GM12878 (cell line): ENCODE results near the gene BICC1. TPM values are rescaled to one million over a fixed set of nuclear protein-coding genes. Genes with fewer than 3 reads are reported as not detected.

Experiments
- ATAC-seq: fragments of 200-7000 bp; cut with Tn5 transposase; 3 replicates; pipeline ENCODE4 v1.9.1; 2020; ENCODE audit warnings: mild to moderate bottlenecking, moderate library complexity
- BruUV-seq: library from RNA; stranded (reverse); fragments of 400-500 nt; replicated peaks from 2 replicates; lab custom pipeline; 2021; lab: Mats Ljungman, UMichigan
- CTCF ChIA-PET: fragments of 300-600 bp; sonication (Branson Sonifier 250); formaldehyde crosslinking; extraction: SDS; loops from one replicate; lab custom pipeline; 2021; ENCODE audit warnings: inconsistent platforms; lab: Yijun Ruan, JAX
- POLR2A ChIA-PET: fragments of 350-600 bp; formaldehyde crosslinking; extraction: SDS; loops from one replicate; lab custom pipeline; 2021; ENCODE audit warnings: inconsistent platforms; lab: Charles Lee
- RAD21 ChIA-PET: fragments of 300-600 bp; sonication (Branson Sonifier 250); formaldehyde crosslinking; loops from one replicate; lab custom pipeline; 2023; ENCODE audit warnings: antibody characterized with exemption; ENCODE audit not compliant: unreplicated experiment; lab: Charles Lee
- SMC1A ChIA-PET: fragments of 300-600 bp; sonication (Branson Sonifier 250); formaldehyde crosslinking; loops from one replicate; lab custom pipeline; 2023; ENCODE audit not compliant: unreplicated experiment, uncharacterized antibody; lab: Charles Lee
- DNase-seq: peaks from one replicate; pipeline ENCODE4 v3.0.0-alpha.2; 2011; ENCODE audit warnings: low read depth, low spot score
- FAIRE-seq: peaks from 3 replicates; lab custom pipeline; 2011; peaks lifted over from hg19 to GRCh38; lab: Jason Lieb, UNC
- H2AFZ ChIP-seq: 2 replicates; pipeline ENCODE4 v1.6.0; 2011; ENCODE audit warnings: low read depth, low read length, control low read depth; ENCODE audit not compliant: control insufficient read depth
- H3K27ac ChIP-seq: 2 replicates; pipeline ENCODE4 v1.5.1; 2011; ENCODE audit warnings: control low read depth; ENCODE audit not compliant: control insufficient read depth, insufficient read depth
- H3K27me3 ChIP-seq, 2 experiments: replicated peaks in 1 of 2; 2 replicates each; pipeline versions ENCODE4 v1.6.0 to v1.6.1; 2011; ENCODE audit warnings: low read length in 1 of 2; ENCODE audit not compliant: control insufficient read depth in 2 of 2, insufficient read depth in 2 of 2
- H3K36me3 ChIP-seq, 2 experiments: 2 replicates each; pipeline ENCODE4 v1.5.1; 2011; ENCODE audit warnings: low read length in 1 of 2; ENCODE audit not compliant: control insufficient read depth in 2 of 2, insufficient read depth in 2 of 2
- H3K4me1 ChIP-seq: 2 replicates; pipeline ENCODE4 v1.6.1; 2011; ENCODE audit warnings: mild to moderate bottlenecking, low read length, moderate library complexity, mixed read lengths; ENCODE audit not compliant: control insufficient read depth, insufficient read depth
- H3K4me2 ChIP-seq: 2 replicates; pipeline ENCODE4 v1.6.0; 2011; ENCODE audit warnings: control low read depth; ENCODE audit not compliant: control insufficient read depth, insufficient read depth
- H3K4me3 ChIP-seq: fragments of 200-600 bp; sonication (generic); 2 replicates; pipeline ENCODE4 v1.5.1; 2016
- H3K79me2 ChIP-seq: 2 replicates; pipeline ENCODE4 v1.6.0; 2011; ENCODE audit warnings: low read length; ENCODE audit not compliant: control insufficient read depth, insufficient read depth
- H3K9ac ChIP-seq: 2 replicates; pipeline ENCODE4 v1.8.0; 2011; ENCODE audit warnings: low read length, control low read depth, mixed read lengths; ENCODE audit not compliant: control insufficient read depth, insufficient read depth
- H3K9me3 ChIP-seq: replicated peaks from 3 replicates; pipeline ENCODE4 v1.5.1; 2011; ENCODE audit warnings: mild to moderate bottlenecking, low read length; ENCODE audit not compliant: control insufficient read depth, insufficient read depth
- H4K20me1 ChIP-seq: 2 replicates; pipeline ENCODE4 v1.6.0; 2011; ENCODE audit not compliant: control insufficient read depth, insufficient read depth
- CUX1 ChIP-seq: IDR thresholded peaks from 2 replicates; pipeline ENCODE4 v1.6.1; 2012; ENCODE audit warnings: improper control_type of control experiment, low read depth, low read length; ENCODE audit not compliant: insufficient replicate concordance
- HDGF ChIP-seq: fragments of 450-650 bp; IDR thresholded peaks from 2 replicates; pipeline ENCODE4 v1.6.1; 2016; ENCODE audit warnings: antibody characterized with exemption
- IKZF2 ChIP-seq, 2 experiments: fragments of 450-650 bp; IDR thresholded peaks; 2 replicates each; pipeline ENCODE4 v1.6.1; 2017; ENCODE audit warnings: mild to moderate bottlenecking in 2 of 2, moderate library complexity in 2 of 2
- NFXL1 ChIP-seq: fragments of 450-650 bp; IDR thresholded peaks from 2 replicates; pipeline ENCODE4 v1.6.1; 2017; ENCODE audit warnings: antibody characterized with exemption, mild to moderate bottlenecking, borderline replicate concordance
- RAD21 ChIP-seq: IDR thresholded peaks from 2 replicates; pipeline ENCODE4 v1.6.1; 2011; ENCODE audit warnings: mild to moderate bottlenecking, low read depth, low read length, moderate library complexity; ENCODE audit not compliant: insufficient read depth
- SMAD5 ChIP-seq: IDR thresholded peaks from 2 replicates; pipeline ENCODE4 v1.6.1; 2016; ENCODE audit warnings: antibody characterized with exemption, low read depth
- ZNF24 ChIP-seq: fragments of 450-650 bp; IDR thresholded peaks from 2 replicates; pipeline ENCODE4 v1.6.1; 2017; ENCODE audit warnings: antibody characterized with exemption, mild to moderate bottlenecking
- ZNF274 ChIP-seq: IDR thresholded peaks from one replicate; pipeline ENCODE4 v1.8.0; 2011; ENCODE audit not compliant: insufficient read length, insufficient read depth
- WGBS: methylation state at CpG from one replicate; pipeline ENCODE4 v1.1.6; 2016; ENCODE audit warnings: low lambda C conversion rate; ENCODE audit not compliant: insufficient replicate concordance, insufficient coverage; ENCODE audit errors: missing lambda C conversion rate; 5-methylcytosine and 5-hydroxymethylcytosine counted together
- in situ Hi-C: fragments of 300-500 bp; cut with MboI; formaldehyde crosslinking; loops from 9 replicates; pipeline ENCODE4 v1.14.3; 2018; ENCODE audit warnings: mixed read lengths
- intact Hi-C: fragments of 100-400 bp; cut with micrococcal nuclease; formaldehyde crosslinking; loops from one replicate; pipeline ENCODE4 v1.14.2; 2022; ENCODE audit not compliant: unreplicated experiment
- polyA plus RNA-seq, 11 experiments: library from polyadenylated mRNA; depleted of rRNA in 4 of 11; unstranded in 6 of 11; stranded (reverse) in 5 of 11; fragments of >200 nt; fragmentation: Nextera tagmentation in 4 of 11; fragmentation: Illumina TruSeq in 1 of 11; extraction: Ambion mirVana in 4 of 11; extraction: Trizol in 1 of 11; gene quantifications; 1 replicate in 1 of 11; 2 replicates in 10 of 11; pipeline versions ENCODE4 v1.2.1 to v1.2.3, GENCODE V29; 2011 to 2016; ENCODE audit warnings: inconsistent platforms in 2 of 11, missing spikeins in 2 of 11, low read depth in 1 of 11
- total RNA-seq, 4 experiments: library from RNA; depleted of rRNA in 3 of 4; stranded (reverse); fragments of >200 nt in 3 of 4; fragmentation: Illumina TruSeq in 1 of 4; extraction: Trizol in 1 of 4; gene quantifications; 2 replicates each; pipeline versions ENCODE4 v1.2.1 to v1.2.3, GENCODE V29; 2013 to 2021
- TF ChIP-seq, protein P1 (sequence below): fragments of 450-650 bp; IDR thresholded peaks from 2 replicates; pipeline ENCODE4 v1.6.1; 2018; ENCODE audit warnings: mild to moderate bottlenecking, low read depth, moderate library complexity; ENCODE audit not compliant: partially characterized antibody
- TF ChIP-seq, protein P2 (sequence below): fragments of 450-650 bp; IDR thresholded peaks from 2 replicates; pipeline ENCODE4 v1.6.1; 2016; ENCODE audit warnings: mild to moderate bottlenecking

Gene BICC1
- total and polyA plus RNA-seq, 10 of the 15 experiments (the other 5 are each of a cell fraction or from before 2014, with no cell fraction given), result 0.01 to 0.10 (median 0.04) TPM; not detected in 5

DNA sequence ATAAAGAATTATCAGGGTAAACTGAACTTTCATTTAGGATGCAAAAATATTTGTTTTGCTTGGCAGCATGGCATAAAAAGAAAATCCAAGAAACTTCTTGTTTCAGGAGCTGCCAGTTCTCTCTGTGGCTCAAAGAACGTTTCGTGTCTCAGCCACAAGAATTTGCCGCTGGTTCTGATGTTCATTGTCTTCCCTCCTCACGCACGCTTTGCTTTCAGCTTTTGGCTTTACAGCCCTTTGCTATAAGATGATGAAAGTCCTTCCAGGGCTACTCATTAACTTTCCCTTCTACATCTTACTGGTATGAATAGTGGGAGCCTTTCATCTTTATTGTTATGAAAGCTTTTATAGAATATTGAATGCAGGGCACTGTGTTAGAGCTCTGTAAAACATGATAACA, 124.7 kb downstream of the BICC1 start (continued):
- no peak for TF ChIP-seq CUX1

DNA sequence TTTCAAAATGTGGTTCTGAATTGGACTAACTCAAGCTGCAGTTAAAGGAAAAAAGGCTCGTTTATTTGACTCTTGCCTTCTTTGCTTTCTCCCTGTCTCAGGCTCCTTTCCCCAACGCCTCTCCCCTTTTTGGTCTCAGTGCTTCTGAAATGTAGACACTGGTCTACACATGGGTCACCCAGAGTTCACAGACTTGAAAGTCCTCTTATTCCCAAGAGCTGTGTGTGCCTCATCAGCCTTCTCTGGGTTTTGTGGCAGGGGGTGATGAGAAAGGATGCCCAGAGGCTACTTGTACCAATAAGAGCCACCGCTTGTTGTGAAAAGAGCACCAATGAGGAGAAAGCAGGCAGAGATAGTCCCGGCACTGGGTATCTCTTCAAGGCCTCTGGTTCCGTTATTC, 125.7 kb downstream of the BICC1 start:
- RAD21 ChIA-PET, result no interaction called here
- H3K9me3 ChIP-seq, result no peaks in the 10 kb centered on the region
- H2AFZ ChIP-seq, result no peak overlapping the region
- SMC1A ChIA-PET, result no interaction called here
- intact Hi-C loops (no loop called here), in situ Hi-C loops (no loop called here)
- H3K4me2 ChIP-seq, result no peak overlapping the region
- no TSS peak for BruUV-seq
- H3K4me1 ChIP-seq, result no peaks in the 10 kb centered on the region
- no peak for DNase-seq
- no peak overlapping the region for H3K9ac ChIP-seq
- no peak for ATAC-seq
- H4K20me1 ChIP-seq, result no peaks in the 10 kb centered on the region
- H3K36me3 ChIP-seq, result no peaks in the 10 kb centered on the region
- FAIRE-seq, result no peak
- H3K4me3 ChIP-seq, result no peak overlapping the region
- no peak overlapping the region for H3K27ac ChIP-seq
- CTCF ChIA-PET, result no interaction called here
- 21% methylated on average over 5 of the region's 5 CpGs for WGBS
- POLR2A ChIA-PET, result no interaction called here
- H3K79me2 ChIP-seq, result no peaks in the 10 kb centered on the region
- H3K27me3 ChIP-seq, result no peaks in the 10 kb centered on the region; a peak in 2 of 4 replicates
- TF ChIP-seq SMAD5 (no peak), IKZF2 (IDR thresholded peaks at IDR 0.05) (no peak), ZNF24 (no peak), RAD21 (no peak), HDGF (no peak), ZNF274 (no peak), NFXL1 (no peak)
- TF ChIP-seq, protein P1, sequence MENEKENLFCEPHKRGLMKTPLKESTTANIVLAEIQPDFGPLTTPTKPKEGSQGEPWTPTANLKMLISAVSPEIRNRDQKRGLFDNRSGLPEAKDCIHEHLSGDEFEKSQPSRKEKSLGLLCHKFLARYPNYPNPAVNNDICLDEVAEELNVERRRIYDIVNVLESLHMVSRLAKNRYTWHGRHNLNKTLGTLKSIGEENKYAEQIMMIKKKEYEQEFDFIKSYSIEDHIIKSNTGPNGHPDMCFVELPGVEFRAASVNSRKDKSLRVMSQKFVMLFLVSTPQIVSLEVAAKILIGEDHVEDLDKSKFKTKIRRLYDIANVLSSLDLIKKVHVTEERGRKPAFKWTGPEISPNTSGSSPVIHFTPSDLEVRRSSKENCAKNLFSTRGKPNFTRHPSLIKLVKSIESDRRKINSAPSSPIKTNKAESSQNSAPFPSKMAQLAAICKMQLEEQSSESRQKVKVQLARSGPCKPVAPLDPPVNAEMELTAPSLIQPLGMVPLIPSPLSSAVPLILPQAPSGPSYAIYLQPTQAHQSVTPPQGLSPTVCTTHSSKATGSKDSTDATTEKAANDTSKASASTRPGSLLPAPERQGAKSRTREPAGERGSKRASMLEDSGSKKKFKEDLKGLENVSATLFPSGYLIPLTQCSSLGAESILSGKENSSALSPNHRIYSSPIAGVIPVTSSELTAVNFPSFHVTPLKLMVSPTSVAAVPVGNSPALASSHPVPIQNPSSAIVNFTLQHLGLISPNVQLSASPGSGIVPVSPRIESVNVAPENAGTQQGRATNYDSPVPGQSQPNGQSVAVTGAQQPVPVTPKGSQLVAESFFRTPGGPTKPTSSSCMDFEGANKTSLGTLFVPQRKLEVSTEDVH, result no peak
- TF ChIP-seq, protein P2, sequence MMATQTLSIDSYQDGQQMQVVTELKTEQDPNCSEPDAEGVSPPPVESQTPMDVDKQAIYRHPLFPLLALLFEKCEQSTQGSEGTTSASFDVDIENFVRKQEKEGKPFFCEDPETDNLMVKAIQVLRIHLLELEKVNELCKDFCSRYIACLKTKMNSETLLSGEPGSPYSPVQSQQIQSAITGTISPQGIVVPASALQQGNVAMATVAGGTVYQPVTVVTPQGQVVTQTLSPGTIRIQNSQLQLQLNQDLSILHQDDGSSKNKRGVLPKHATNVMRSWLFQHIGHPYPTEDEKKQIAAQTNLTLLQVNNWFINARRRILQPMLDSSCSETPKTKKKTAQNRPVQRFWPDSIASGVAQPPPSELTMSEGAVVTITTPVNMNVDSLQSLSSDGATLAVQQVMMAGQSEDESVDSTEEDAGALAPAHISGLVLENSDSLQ, result no peak
